ENCODE measurements around the gene CPTP. TPM values are rescaled to one million over a fixed set of nuclear protein-coding genes. Genes with fewer than 3 reads are reported as not detected.
A peak's percentile ranks its signal among the peaks of the same experiment; 100 is the strongest.

CPTP gene
- total and polyA plus RNA-seq, 4 donors: 7.9 to 45.1 (median 22.5) TPM

- no peak overlapping the region for H3K9ac ChIP-seq (ENCODE audit: low read depth in 1 of 2, low read length in 2 of 2)
- no peak for DNase-seq (ENCODE audit: low spot score)
- no peak for TF ChIP-seq GABPA (IDR thresholded peaks at IDR 0.05 in 1 of 2, conservative IDR thresholded peaks at IDR 0.05 in 1 of 2)
- TF ChIP-seq NR2F2 (IDR thresholded peaks at IDR 0.05): peak; percentile 15
- H3K4me1 ChIP-seq (ENCODE audit: control insufficient read depth in 4 of 4, insufficient read depth in 4 of 4, low read length in 3 of 4): no peaks in the 10 kb centered on the region
- no peak overlapping the region for H3K27ac ChIP-seq (ENCODE audit: low read depth in 1 of 2, low read length in 2 of 2)
- no peaks in the 10 kb centered on the region for H3K36me3 ChIP-seq (ENCODE audit: control insufficient read depth in 4 of 4, insufficient read depth in 3 of 4, low read depth in 1 of 4, low read length in 3 of 4)
- H3K27me3 ChIP-seq (ENCODE audit: control insufficient read depth in 4 of 4, insufficient read depth in 4 of 4, low read length in 3 of 4): no peaks in the 10 kb centered on the region
- no peak overlapping the region for H3K4me3 ChIP-seq (ENCODE audit: low read depth in 1 of 3, low read length in 3 of 3)
- no peaks in the 10 kb centered on the region for H3K9me3 ChIP-seq (ENCODE audit: control insufficient read depth in 4 of 4, low read length in 3 of 4)
- 73% methylated on average over 20 of the region's 20 CpGs for WGBS
These were observed 36.0 kb downstream of the CPTP start for GRCh38 chr1:1360506-1361169.

DNA sequence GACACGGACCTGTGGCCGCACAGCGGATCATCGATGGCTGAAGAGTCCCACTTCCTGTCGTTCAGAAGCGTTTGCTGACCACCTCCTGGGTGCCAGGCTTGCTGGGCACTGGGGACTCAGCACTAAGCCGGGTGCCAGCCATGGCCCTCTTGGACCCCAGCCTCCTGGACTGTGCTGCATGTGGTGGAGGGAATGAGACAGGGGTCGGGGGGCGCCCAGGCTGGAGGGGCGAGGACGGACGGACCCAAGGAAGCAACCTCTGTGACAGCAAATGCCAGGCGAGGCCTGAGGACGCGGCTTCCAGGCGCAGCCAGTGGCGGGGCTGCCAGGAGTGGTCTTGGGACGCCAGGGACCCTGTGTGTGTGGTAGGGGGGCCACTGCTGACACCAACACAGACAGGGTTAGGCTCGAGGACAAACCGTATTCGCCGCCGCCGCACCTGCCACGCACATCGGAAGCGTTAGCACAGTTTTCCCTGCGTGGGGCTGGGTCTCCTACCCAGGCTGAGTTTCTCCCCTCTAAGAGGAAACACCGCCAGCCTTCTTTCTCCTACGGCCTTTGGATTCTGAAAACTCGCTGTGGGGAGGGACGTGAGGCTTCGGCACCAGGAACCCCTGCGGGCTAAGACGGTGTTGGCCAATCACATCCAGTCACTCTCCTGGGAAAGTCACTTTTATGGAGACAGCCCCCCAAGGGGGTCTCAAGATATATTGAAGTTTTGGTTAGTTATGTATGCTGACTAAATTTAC lies 36.8 kb downstream of the CPTP start:
- Histone ChIP-seq H3K4me1 (ENCODE audit: control insufficient read depth in 4 of 4, insufficient read depth in 4 of 4, low read length in 3 of 4) (no peaks in the 10 kb centered on the region), H3K27ac (ENCODE audit: low read depth in 1 of 2, low read length in 2 of 2) (no peak overlapping the region), H3K9me3 (ENCODE audit: control insufficient read depth in 4 of 4, low read length in 3 of 4) (no peaks in the 10 kb centered on the region), H3K27me3 (ENCODE audit: control insufficient read depth in 4 of 4, insufficient read depth in 4 of 4, low read length in 3 of 4) (no peaks in the 10 kb centered on the region), H3K4me3 (ENCODE audit: low read depth in 1 of 3, low read length in 3 of 3) (no peak overlapping the region), H3K36me3 (ENCODE audit: control insufficient read depth in 4 of 4, insufficient read depth in 3 of 4, low read depth in 1 of 4, low read length in 3 of 4) (no peaks in the 10 kb centered on the region), H3K9ac (ENCODE audit: low read depth in 1 of 2, low read length in 2 of 2) (no peak overlapping the region)
- WGBS: 80% methylated on average over 35 of the region's 35 CpGs
- no peak for TF ChIP-seq SP1 (IDR thresholded peaks at IDR 0.05)
- TF ChIP-seq HNF4A (conservative IDR thresholded peaks at IDR 0.05): no peak
- no peak for DNase-seq (ENCODE audit: low spot score)

DNA sequence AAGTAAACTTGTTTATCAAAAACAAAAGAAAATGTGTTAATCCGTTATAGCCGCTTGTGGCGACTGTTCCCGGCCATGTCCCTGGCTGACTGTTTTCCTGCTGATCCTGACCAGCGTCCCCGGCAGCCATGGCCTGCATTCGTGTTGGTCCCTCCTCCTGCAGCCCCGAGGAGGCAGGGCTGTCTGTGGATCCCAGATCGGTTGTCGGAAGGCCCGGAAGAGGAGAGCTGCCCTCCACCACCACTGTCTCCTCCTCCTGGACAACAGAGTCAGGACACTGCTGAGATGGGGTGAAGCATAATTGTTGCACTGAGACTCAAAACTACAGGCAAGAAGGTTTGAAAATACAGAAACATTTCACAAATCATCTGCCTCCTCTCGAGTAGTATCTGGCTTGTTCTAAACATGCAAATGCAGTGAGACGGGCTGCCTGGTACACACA lies 37.4 kb downstream of the CPTP start:
- Histone ChIP-seq H3K27ac (ENCODE audit: low read depth in 1 of 2, low read length in 2 of 2) (no peak overlapping the region), H3K4me1 (ENCODE audit: control insufficient read depth in 4 of 4, insufficient read depth in 4 of 4, low read length in 3 of 4) (no peaks in the 10 kb centered on the region), H3K9me3 (ENCODE audit: control insufficient read depth in 4 of 4, low read length in 3 of 4) (no peaks in the 10 kb centered on the region), H3K27me3 (ENCODE audit: control insufficient read depth in 4 of 4, insufficient read depth in 4 of 4, low read length in 3 of 4) (no peaks in the 10 kb centered on the region), H3K9ac (ENCODE audit: low read depth in 1 of 2, low read length in 2 of 2) (no peak overlapping the region), H3K36me3 (ENCODE audit: control insufficient read depth in 4 of 4, insufficient read depth in 3 of 4, low read depth in 1 of 4, low read length in 3 of 4) (no peaks in the 10 kb centered on the region), H3K4me3 (ENCODE audit: low read depth in 1 of 3, low read length in 3 of 3) (no peak overlapping the region)
- no peak for DNase-seq (ENCODE audit: low spot score)
- no peak for TF ChIP-seq ZBTB33 (IDR thresholded peaks at IDR 0.05)
- TF ChIP-seq SP1 (IDR thresholded peaks at IDR 0.05): no peak
- WGBS: 39% methylated on average over 13 of the region's 13 CpGs

DNA sequence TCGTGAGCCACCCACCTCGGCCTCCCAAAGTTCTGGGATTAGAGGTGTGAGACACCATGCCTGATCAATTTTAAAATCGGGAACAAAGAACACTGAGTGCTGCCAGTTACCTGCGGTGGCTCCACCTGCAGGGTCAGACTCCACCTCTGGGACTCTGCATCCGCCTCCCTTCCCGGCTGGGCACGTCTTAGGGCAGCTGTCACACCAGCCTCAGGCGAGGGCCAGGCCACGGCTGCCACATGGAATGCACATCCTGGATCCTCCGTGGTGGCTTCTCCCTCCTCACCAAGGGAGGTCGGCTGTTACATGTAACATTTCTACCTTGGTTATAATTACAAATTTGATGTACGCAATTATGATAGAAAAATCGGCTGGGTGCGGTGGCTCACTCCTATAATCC lies 39.7 kb downstream of the CPTP start:
- DNase-seq (ENCODE audit: low spot score): no peak
- H3K4me1 ChIP-seq (ENCODE audit: control insufficient read depth in 4 of 4, insufficient read depth in 4 of 4, low read length in 3 of 4): no peaks in the 10 kb centered on the region
- WGBS: 79% methylated on average over 14 of the region's 14 CpGs
- H3K27me3 ChIP-seq (ENCODE audit: control insufficient read depth in 4 of 4, insufficient read depth in 4 of 4, low read length in 3 of 4): no peaks in the 10 kb centered on the region
- no peaks in the 10 kb centered on the region for H3K9me3 ChIP-seq (ENCODE audit: control insufficient read depth in 4 of 4, low read length in 3 of 4)
- no peak overlapping the region for H3K9ac ChIP-seq (ENCODE audit: low read depth in 1 of 2, low read length in 2 of 2)
- H3K36me3 ChIP-seq (ENCODE audit: control insufficient read depth in 4 of 4, insufficient read depth in 3 of 4, low read depth in 1 of 4, low read length in 3 of 4): no peaks in the 10 kb centered on the region
- no peak overlapping the region for H3K4me3 ChIP-seq (ENCODE audit: low read depth in 1 of 3, low read length in 3 of 3)
- no peak overlapping the region for H3K27ac ChIP-seq (ENCODE audit: low read depth in 1 of 2, low read length in 2 of 2)
- no peak for TF ChIP-seq JUND (IDR thresholded peaks at IDR 0.05)
- TF ChIP-seq GABPA (IDR thresholded peaks at IDR 0.05 in 1 of 2, conservative IDR thresholded peaks at IDR 0.05 in 1 of 2): no peak
- TF ChIP-seq CTCF (IDR thresholded peaks at IDR 0.05; ENCODE audit: low read depth, low read length, missing input control): no peak
- TF ChIP-seq ZBTB33 (IDR thresholded peaks at IDR 0.05): no peak
- no peak for TF ChIP-seq TAF1 (conservative IDR thresholded peaks at IDR 0.05)
- no peak for TF ChIP-seq YY1 (IDR thresholded peaks at IDR 0.05)
- no peak for TF ChIP-seq HNF4A (conservative IDR thresholded peaks at IDR 0.05)
- no peak for TF ChIP-seq NR2F2 (IDR thresholded peaks at IDR 0.05)
- no peak for TF ChIP-seq EGR1 (IDR thresholded peaks at IDR 0.05; ENCODE audit: low read depth in 2 of 2)
- no peak for TF ChIP-seq ATF3 (IDR thresholded peaks at IDR 0.05)
